Nephron progenitor cell (in vitro differentiated cells): ENCODE measurements around the gene RPRD1B.
"Not testable (repeated sequence)": the region's sequence is repeated elsewhere in the genome, so short reads cannot be mapped to it uniquely, and the experiment has no call there.

Experiments used
- DNase-seq: peaks from one replicate; pipeline ENCODE4 v3.0.0; 2021
- H3K27ac Mint-ChIP-seq: 2 replicates; pipeline ENCODE4 v1.8.0; 2021; ENCODE audit warnings: mild to moderate bottlenecking, moderate library complexity, mixed read lengths
- H3K27me3 Mint-ChIP-seq: 2 replicates; pipeline ENCODE4 v1.8.0; 2021; ENCODE audit warnings: mild to moderate bottlenecking, low read depth, mixed read lengths; ENCODE audit not compliant: poor library complexity
- H3K36me3 Mint-ChIP-seq: 2 replicates; pipeline ENCODE4 v1.8.0; 2021; ENCODE audit warnings: low read depth, mixed read lengths
- H3K4me1 Mint-ChIP-seq: 2 replicates; pipeline ENCODE4 v1.8.0; 2021; ENCODE audit warnings: mixed read lengths
- H3K4me3 Mint-ChIP-seq: 2 replicates; pipeline ENCODE4 v1.8.0; 2021; ENCODE audit warnings: mild to moderate bottlenecking, moderate library complexity, mixed read lengths
- H3K9me3 Mint-ChIP-seq: 2 replicates; pipeline ENCODE4 v1.8.0; 2021; ENCODE audit warnings: mild to moderate bottlenecking, moderate library complexity, mixed read lengths
- CTCF ChIP-seq: fragments of 200-600 bp; sonication (generic); IDR thresholded peaks from 2 replicates; pipeline ENCODE4 v1.5.0; 2021; ENCODE audit warnings: antibody characterized with exemption

RPRD1B gene

GRCh38 chr20:38098952-38099351 lies 65.4 kb downstream of the RPRD1B start:
- Mint-ChIP-seq H3K4me1 (peaks cover 12% of the 10 kb centered on the region), H3K4me3 (no peak overlapping the region), H3K27me3 (no peaks in the 10 kb centered on the region), H3K9me3 (peaks cover 29% of the 10 kb centered on the region), H3K36me3 (peaks cover 7% of the 10 kb centered on the region), H3K27ac (no peak overlapping the region)
- no peak for DNase-seq
- no peak for TF ChIP-seq CTCF

GRCh38 chr20:38102206-38102605 lies 68.7 kb downstream of the RPRD1B start:
- H3K36me3 Mint-ChIP-seq, H3K27me3 Mint-ChIP-seq, H3K4me3 Mint-ChIP-seq, H3K27ac Mint-ChIP-seq, DNase-seq, H3K4me1 Mint-ChIP-seq: not testable (repeated sequence)
- H3K9me3 Mint-ChIP-seq, result peaks cover 34% of the 10 kb centered on the region

GRCh38 chr20:38104285-38104684 lies 70.7 kb downstream of the RPRD1B start:
- H3K4me3 Mint-ChIP-seq, result no peak overlapping the region
- no peak for DNase-seq
- no peak for TF ChIP-seq CTCF
- H3K27ac Mint-ChIP-seq, result no peak overlapping the region
- peaks cover 7% of the 10 kb centered on the region for H3K36me3 Mint-ChIP-seq
- peaks cover 34% of the 10 kb centered on the region for H3K9me3 Mint-ChIP-seq
- H3K27me3 Mint-ChIP-seq, result no peaks in the 10 kb centered on the region
- H3K4me1 Mint-ChIP-seq, result peaks cover 9% of the 10 kb centered on the region

GRCh38 chr20:38106461-38106860 lies 72.9 kb downstream of the RPRD1B start:
- Mint-ChIP-seq H3K27me3 (no peaks in the 10 kb centered on the region), H3K36me3 (no peaks in the 10 kb centered on the region), H3K9me3 (peaks cover 15% of the 10 kb centered on the region), H3K4me3 (no peak overlapping the region), H3K27ac (no peak overlapping the region), H3K4me1 (peaks cover 21% of the 10 kb centered on the region)
- TF ChIP-seq CTCF, result no peak
- no peak for DNase-seq

GRCh38 chr20:38107386-38107785 lies 73.8 kb downstream of the RPRD1B start:
- H3K27me3 Mint-ChIP-seq, H3K36me3 Mint-ChIP-seq, H3K4me3 Mint-ChIP-seq, DNase-seq, H3K27ac Mint-ChIP-seq, H3K9me3 Mint-ChIP-seq: not testable (repeated sequence)
- H3K4me1 Mint-ChIP-seq, result peaks cover 27% of the 10 kb centered on the region

GRCh38 chr20:38107916-38108315 lies 74.4 kb downstream of the RPRD1B start:
- H3K27me3 Mint-ChIP-seq, H3K4me3 Mint-ChIP-seq, H3K9me3 Mint-ChIP-seq, DNase-seq, H3K36me3 Mint-ChIP-seq, H3K27ac Mint-ChIP-seq: not testable (repeated sequence)
- peaks cover 27% of the 10 kb centered on the region for H3K4me1 Mint-ChIP-seq

GRCh38 chr20:38108438-38108985 lies 75.0 kb downstream of the RPRD1B start:
- no peaks in the 10 kb centered on the region for H3K27me3 Mint-ChIP-seq
- no peaks in the 10 kb centered on the region for H3K36me3 Mint-ChIP-seq
- H3K27ac Mint-ChIP-seq, result no peak overlapping the region
- no peak for TF ChIP-seq CTCF
- peaks cover 5% of the 10 kb centered on the region for H3K9me3 Mint-ChIP-seq
- DNase-seq, result no peak
- H3K4me3 Mint-ChIP-seq, result no peak overlapping the region
- H3K4me1 Mint-ChIP-seq, result peaks cover 32% of the 10 kb centered on the region
